Fibroblast of skin of left quadriceps (primary cell): ENCODE results near the gene YIF1A.
"Not testable (repeated sequence)": the region's sequence is repeated elsewhere in the genome, so short reads cannot be mapped to it uniquely, and the experiment has no call there.

ENCODE experiments used
- DNase-seq, 2 experiments: peaks; one replicate each; pipeline ENCODE4 v3.0.0-alpha.2; 2013; ENCODE audit warnings: low read depth in 2 of 2

The YIF1A gene

GRCh38 chr11:66326261-66327111 is 37.5 kb upstream of the YIF1A start:
- no peak for DNase-seq

DNA sequence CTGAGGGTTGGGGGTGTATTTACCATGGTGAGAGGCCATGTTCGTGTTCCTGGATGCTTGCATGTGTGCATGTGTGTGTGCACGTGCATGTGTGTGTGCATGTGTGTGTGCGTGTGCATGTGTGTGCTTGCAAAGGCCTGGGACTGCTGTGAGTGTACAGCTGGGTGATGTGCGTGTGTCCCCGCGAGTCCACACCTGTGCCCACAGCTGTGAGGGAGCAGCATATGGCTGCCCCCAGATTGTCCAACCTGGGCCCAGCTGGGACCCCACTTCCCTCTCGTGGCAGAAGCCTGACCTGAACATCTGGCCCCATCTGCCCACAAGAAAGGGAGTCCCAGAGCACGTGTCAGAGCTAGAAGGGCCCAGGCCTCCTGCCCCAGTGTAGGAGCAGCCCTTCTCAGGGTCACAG is 36.3 kb upstream of the YIF1A start:
- DNase-seq, result no peak

DNA sequence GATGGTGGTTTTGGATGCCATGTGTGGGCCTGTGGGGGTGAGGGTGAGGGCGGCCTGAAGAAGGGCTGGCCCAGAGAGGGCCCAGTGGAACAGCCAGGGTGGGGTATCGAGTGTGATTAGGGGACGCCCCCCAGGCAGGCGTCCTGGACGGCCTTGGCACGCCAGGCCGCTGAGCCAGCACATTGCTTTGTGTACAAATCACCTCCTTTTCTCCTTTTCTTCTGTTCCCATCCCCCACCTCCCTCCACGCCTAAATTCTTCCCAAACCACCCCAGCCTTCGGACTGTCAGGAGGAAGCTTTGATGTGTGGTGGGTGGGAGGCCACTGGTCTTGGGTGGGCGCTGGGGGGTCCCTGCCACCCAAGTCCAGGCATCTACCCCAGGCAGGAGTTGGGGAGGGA is 35.7 kb upstream of the YIF1A start:
- no peak for DNase-seq

GRCh38 chr11:66323684-66324083 is 34.7 kb upstream of the YIF1A start:
- no peak for DNase-seq

GRCh38 chr11:66322732-66323427 is 33.9 kb upstream of the YIF1A start:
- no peak for DNase-seq

DNA sequence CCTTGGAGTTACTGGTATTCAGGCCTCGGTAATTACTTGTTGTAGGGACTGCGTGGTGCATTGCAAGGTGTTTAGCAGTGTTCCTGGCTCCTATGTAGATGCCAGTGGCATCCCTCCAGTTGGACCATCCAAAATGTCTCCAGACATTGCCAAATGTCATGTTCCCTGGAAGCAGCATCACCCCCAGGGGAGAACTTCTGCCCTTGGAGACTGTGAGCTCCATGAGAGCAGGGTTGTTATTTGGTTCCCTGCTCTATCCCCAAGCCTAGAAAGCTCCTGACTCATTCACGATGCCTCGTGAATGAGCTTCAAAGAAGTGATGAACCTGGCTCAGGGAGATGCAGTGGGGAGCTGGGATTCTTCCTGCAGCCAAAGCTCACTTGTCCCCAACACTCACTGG is 32.7 kb upstream of the YIF1A start:
- DNase-seq, result no peak

GRCh38 chr11:66320748-66321147 is 31.8 kb upstream of the YIF1A start:
- not testable (repeated sequence) for DNase-seq

GRCh38 chr11:66320289-66320688 is 31.3 kb upstream of the YIF1A start:
- DNase-seq, result not testable (repeated sequence)

DNA sequence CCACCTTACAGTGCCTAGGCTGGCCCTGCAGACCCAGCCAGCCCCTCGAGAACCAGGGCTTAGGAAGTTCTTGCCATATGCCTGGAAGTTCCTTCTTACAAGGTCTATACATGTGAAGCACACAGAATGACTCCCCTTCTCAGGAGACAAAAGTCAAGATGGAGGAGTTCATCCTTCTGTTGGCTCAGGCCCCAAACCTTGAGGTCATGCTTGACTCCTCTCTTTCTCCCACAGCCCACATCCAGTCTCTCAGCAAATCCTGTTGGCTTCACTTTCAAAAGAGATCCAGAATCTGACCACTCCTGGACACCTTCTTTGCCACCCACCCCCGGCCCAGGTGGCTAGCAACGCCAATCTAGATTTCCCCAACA is 29.6 kb upstream of the YIF1A start:
- no peak for DNase-seq

DNA sequence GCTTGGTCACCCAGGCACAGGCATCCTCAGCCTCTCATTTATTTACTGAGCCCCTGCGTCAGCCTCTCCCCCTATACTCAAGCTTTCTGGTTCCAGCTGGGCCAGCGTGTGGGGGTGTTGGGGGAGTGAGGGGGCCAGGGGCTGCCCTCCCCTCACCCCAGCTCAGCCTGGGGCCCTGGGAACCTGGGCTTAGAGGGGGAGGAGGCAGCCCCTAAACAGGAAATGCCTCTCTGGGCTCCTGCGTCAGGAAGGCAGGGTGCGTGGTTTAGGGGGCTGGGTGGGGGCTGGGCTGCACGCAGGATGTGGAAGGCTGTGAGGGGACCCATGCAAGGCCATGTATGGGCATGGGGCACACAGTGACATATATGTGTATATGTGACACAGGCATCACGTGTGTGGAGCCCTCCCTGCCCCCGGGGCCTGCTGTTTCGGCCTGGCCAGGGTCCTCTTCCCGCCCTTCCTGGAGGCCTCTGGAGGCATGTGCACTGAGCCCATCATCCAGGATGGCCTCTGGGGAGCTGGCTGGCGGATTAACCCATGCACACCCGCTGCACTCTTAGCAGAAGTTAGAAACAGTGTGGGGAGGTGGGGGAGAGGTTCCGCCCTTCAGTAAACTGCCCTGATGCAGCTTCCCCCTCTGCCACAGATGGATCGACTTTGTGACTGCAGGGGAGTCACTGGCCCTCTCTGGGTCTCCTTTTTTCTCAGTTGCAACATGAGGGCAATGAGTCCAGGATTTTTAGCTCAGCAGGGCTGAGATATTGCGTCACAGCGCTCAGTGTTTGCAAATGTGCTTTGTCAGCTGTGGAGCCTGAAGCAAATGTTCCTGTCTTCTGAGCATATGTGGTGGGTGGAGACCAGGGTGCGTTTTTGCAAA is 29.0 kb upstream of the YIF1A start:
- peak; percentile 84 to 87 for DNase-seq

GRCh38 chr11:66317322-66317722 is 28.4 kb upstream of the YIF1A start:
- peak in 1 of 2 experiments; percentile 63 for DNase-seq

- peak; percentile 80 to 88 for DNase-seq
These were observed 27.9 kb upstream of the YIF1A start, which contains the start of gene CD248 for GRCh38 chr11:66316849-66317251. Gene CD248, minus strand, starts transcription at chr11:66317044. Its CDS starts 17 bp downstream, at chr11:66317027.

- no peak for DNase-seq
These were observed 27.2 kb upstream of the YIF1A start for GRCh38 chr11:66315921-66316811.

GRCh38 chr11:66315498-66315885 is 26.5 kb upstream of the YIF1A start:
- no peak for DNase-seq

- no peak for DNase-seq
These were observed 25.9 kb upstream of the YIF1A start for GRCh38 chr11:66314561-66315497.

DNA sequence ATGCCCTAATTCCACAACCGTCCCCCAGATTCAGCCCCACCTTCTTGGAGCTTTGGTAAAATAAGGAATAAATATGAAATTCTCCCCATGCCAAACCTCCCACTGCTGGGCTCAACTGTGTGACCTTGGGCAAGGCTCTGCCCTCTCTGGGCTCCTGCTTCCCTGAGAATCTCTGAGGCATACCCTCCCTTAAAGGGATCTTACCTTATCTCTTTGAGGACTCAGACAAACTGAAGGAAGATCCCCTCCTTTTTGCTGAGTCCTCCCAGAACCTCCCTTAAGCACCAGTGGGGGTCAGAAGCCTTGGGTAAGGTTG is 25.2 kb upstream of the YIF1A start:
- no peak for DNase-seq

GRCh38 chr11:66313321-66314185 is 24.6 kb upstream of the YIF1A start:
- no peak for DNase-seq

DNA sequence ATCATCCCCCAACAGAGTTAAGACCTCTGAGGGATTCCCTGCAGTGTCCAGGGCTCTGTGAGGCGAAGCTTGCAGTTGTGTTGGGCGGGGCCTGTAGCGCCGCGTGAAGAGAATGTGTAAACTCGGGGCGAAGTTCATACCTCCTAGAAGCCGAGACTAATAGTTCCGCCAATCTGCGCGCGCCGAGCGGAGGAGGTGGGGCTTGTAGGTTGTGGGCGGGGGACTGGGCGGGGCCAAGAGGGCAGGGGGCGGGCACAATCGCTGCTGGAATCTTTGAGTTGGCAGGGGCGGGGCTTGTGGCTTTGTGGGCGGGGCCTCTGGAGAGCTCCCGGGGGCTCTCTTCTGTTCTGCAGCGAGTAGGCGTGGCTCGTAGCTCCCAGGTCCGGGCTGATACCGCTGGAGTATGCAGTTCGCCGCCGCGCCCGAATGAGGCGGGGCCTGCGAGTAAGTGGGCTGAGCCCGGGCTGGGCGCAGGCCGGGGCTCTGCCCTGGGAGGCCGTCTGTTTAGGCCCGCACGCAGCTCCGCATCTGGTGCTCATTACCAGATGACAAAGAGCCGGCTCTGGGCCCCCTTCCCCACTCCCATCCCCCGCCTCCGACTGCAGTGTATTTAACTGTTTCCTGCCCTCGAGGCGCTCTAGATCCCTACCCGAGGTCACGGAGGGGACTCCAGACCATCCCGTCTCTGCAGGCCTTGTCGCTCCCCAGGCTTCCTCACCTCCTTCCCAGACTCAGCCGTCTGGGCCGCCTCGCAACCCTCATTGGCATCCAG is 23.8 kb upstream of the YIF1A start:
- DNase-seq, result peak; percentile 99
